ENCODE results near the gene HOMEZ. TPM values are rescaled to one million over a fixed set of nuclear protein-coding genes. Genes with fewer than 3 reads are reported as not detected.

The HOMEZ gene
- total RNA-seq, 1 experiment from 2014 or later: 6.2 TPM

Other genes starting within 250 kb of the HOMEZ start
- gene PSMB11, start 243.9 kb downstream of the HOMEZ start, total RNA-seq (2021): not detected in 2 replicates
- gene CDH24, start 228.6 kb downstream of the HOMEZ start, total RNA-seq (2021): 16.7 and 16.9 TPM in 2 replicates
- gene ACIN1, start 191.0 kb downstream of the HOMEZ start, total RNA-seq (2021): 314 and 333 TPM in 2 replicates
- 65.1 and 66.9 TPM in 2 replicates for gene C14orf119, start 190.6 kb downstream of the HOMEZ start, total RNA-seq (2021)
- not detected in 2 replicates for gene CIROP, start 181.1 kb downstream of the HOMEZ start, total RNA-seq (2021)
- gene CEBPE, start 166.9 kb downstream of the HOMEZ start, total RNA-seq (2021): not detected in 2 replicates
- 77.9 and 84.5 TPM in 2 replicates for gene SLC7A8, start 102.5 kb downstream of the HOMEZ start, total RNA-seq (2021)
- 0.15 and 0.39 TPM in 2 replicates for gene RNF212B, start 48.2 kb downstream of the HOMEZ start, total RNA-seq (2021)
- 2.6 and 3.9 TPM in 2 replicates for gene PPP1R3E, start 16.7 kb upstream of the HOMEZ start, total RNA-seq (2021)
- gene BCL2L2, start 20.7 kb upstream of the HOMEZ start, total RNA-seq (2021): 8.4 and 8.8 TPM in 2 replicates
- gene PABPN1, start 35.3 kb upstream of the HOMEZ start, total RNA-seq (2021): 331 and 333 TPM in 2 replicates
- gene SLC22A17, start 66.8 kb upstream of the HOMEZ start, total RNA-seq (2021): 33.0 and 34.0 TPM in 2 replicates
- gene EFS, start 79.0 kb upstream of the HOMEZ start, total RNA-seq (2021): 31.9 and 32.1 TPM in 2 replicates
- not detected in 2 replicates for gene IL25, start 86.7 kb upstream of the HOMEZ start, total RNA-seq (2021)
- not detected in 2 replicates for gene CMTM5, start 90.9 kb upstream of the HOMEZ start, total RNA-seq (2021)
- gene MYH6, start 122.1 kb upstream of the HOMEZ start, total RNA-seq (2021): 0.07 and 0.13 TPM in 2 replicates
- not detected in 2 replicates for gene MYH7, start 149.5 kb upstream of the HOMEZ start, total RNA-seq (2021)
- gene NGDN, start 183.6 kb upstream of the HOMEZ start, total RNA-seq (2021): 51.7 and 53.1 TPM in 2 replicates